ENCODE data around the gene INPP5F. TPM values are rescaled to one million over a fixed set of nuclear protein-coding genes. Genes with fewer than 3 reads are reported as not detected.
"Not testable (repeated sequence)": the region's sequence is repeated elsewhere in the genome, so short reads cannot be mapped to it uniquely, and the experiment has no call there.

The INPP5F gene
- total RNA-seq, 1 experiment from 2014 or later, result 15.2 TPM

GRCh38 chr10:119863951-119864565 is 138.2 kb downstream of the INPP5F start:
- no peak for DNase-seq (ENCODE audit: low read depth)

GRCh38 chr10:119865699-119866240 is 139.9 kb downstream of the INPP5F start:
- DNase-seq (ENCODE audit: low read depth), result no peak

- DNase-seq (ENCODE audit: low read depth), result no peak
These were observed 141.5 kb downstream of the INPP5F start for GRCh38 chr10:119867317-119867716.

GRCh38 chr10:119869398-119869797 is 143.5 kb downstream of the INPP5F start:
- DNase-seq (ENCODE audit: low read depth), result not testable (repeated sequence)

GRCh38 chr10:119871881-119872609 is 146.2 kb downstream of the INPP5F start:
- DNase-seq (ENCODE audit: low read depth), result peak; percentile 44

- no peak for DNase-seq (ENCODE audit: low read depth)
These were observed 146.7 kb downstream of the INPP5F start, which contains the start of gene MCMBP for GRCh38 chr10:119872610-119872859. TSS of gene MCMBP (minus strand) at chr10:119872843. CDS start at chr10:119872584, 259 bp downstream.

- DNase-seq (ENCODE audit: low read depth), result peak; percentile 78
These were observed 147.2 kb downstream of the INPP5F start for GRCh38 chr10:119872860-119873681.

- DNase-seq (ENCODE audit: low read depth), result no peak
These were observed 152.7 kb downstream of the INPP5F start for GRCh38 chr10:119878524-119878923.

Other genes with a start within 250 kb of the INPP5F start
- 18.6 and 32.4 TPM in 2 replicates for gene RGS10, start 183.3 kb upstream of the INPP5F start, total RNA-seq (2014; rRNA removed; shearing (Covaris generic))
- gene TIAL1, start 129.1 kb upstream of the INPP5F start, total RNA-seq (2014; rRNA removed; shearing (Covaris generic)), result 45.9 and 47.6 TPM in 2 replicates
- gene BAG3, start 74.7 kb upstream of the INPP5F start, total RNA-seq (2014; rRNA removed; shearing (Covaris generic)), result 15.1 and 28.6 TPM in 2 replicates
- gene MCMBP, start 146.8 kb downstream of the INPP5F start, total RNA-seq (2014; rRNA removed; shearing (Covaris generic)), result 53.1 and 83.4 TPM in 2 replicates
- gene SEC23IP, start 166.7 kb downstream of the INPP5F start, total RNA-seq (2014; rRNA removed; shearing (Covaris generic)), result 27.8 and 32.2 TPM in 2 replicates

Data from M059J (cell line).